GM12864 (cell line): ENCODE data around the gene IKBKE.

Experiments used
- DNase-seq: peaks from one replicate; pipeline ENCODE4 v3.0.0-alpha.2; 2011; ENCODE audit warnings: low read depth
- H3K4me3 ChIP-seq: 2 replicates; pipeline ENCODE4 v1.5.1; 2011; ENCODE audit warnings: mild to moderate bottlenecking, low read depth, low read length, control low read depth
- TF ChIP-seq, protein P1 (sequence below): IDR thresholded peaks from 2 replicates; pipeline ENCODE4 v1.5.1; 2011; ENCODE audit warnings: low read depth, mild to moderate bottlenecking, moderate library complexity, low read length, control low read depth, inconsistent platforms; ENCODE audit errors: missing control alignments

The IKBKE gene

DNA sequence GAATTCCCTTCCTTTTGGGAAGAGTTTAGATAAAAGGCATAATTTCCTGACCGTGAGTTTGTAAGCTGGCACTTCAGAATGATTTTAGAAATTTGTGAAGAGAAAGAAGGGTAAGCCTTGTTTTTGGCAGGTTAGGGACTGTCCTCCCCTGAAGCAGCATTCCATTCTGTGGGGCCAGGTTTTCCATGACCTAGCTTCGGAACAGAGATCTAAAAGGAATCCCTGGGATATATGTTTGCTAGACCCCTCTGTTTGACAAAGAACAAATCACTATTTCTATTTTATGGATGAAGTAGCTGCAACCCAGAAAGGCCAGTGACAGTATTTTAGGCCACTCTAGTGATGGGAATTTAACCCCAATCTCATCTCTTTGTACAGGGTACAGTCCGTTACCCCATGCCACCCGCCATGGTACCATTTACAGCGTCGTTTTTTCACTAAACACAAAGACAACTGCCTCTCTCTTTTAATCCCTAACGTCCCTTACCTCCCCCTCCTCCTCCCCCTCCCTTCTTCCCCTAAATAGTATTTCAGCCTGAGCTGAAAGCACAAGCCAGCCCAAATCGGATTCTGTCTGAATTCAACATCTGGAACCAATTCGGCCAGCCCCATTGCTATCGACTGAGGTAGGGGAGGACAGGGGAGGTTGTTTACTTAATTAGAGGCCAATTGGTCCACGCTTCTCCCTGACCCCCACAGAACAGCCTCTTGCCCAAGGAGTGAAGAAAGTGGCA lies 23.4 kb upstream of the IKBKE start:
- no peak for DNase-seq
- TF ChIP-seq, protein P1, sequence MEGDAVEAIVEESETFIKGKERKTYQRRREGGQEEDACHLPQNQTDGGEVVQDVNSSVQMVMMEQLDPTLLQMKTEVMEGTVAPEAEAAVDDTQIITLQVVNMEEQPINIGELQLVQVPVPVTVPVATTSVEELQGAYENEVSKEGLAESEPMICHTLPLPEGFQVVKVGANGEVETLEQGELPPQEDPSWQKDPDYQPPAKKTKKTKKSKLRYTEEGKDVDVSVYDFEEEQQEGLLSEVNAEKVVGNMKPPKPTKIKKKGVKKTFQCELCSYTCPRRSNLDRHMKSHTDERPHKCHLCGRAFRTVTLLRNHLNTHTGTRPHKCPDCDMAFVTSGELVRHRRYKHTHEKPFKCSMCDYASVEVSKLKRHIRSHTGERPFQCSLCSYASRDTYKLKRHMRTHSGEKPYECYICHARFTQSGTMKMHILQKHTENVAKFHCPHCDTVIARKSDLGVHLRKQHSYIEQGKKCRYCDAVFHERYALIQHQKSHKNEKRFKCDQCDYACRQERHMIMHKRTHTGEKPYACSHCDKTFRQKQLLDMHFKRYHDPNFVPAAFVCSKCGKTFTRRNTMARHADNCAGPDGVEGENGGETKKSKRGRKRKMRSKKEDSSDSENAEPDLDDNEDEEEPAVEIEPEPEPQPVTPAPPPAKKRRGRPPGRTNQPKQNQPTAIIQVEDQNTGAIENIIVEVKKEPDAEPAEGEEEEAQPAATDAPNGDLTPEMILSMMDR, result no peak
- H3K4me3 ChIP-seq, result no peak overlapping the region

DNA sequence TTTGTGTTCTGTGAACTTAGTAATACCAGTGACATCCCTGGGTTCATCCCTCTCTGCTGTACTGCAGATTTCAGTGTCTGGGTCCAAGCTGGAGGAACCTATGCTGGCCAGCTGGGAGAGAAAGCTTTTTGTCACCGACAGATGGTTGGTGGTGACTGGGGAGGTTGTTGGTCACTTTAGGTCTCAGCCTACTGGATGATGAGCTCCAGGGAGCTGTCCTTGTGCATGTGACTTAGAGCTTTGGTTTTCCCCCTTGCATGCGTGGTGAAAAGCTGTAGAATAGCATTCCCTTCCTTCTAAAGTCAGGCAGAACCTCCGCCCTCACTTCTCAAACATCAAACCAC lies 22.9 kb upstream of the IKBKE start:
- DNase-seq, result no peak

DNA sequence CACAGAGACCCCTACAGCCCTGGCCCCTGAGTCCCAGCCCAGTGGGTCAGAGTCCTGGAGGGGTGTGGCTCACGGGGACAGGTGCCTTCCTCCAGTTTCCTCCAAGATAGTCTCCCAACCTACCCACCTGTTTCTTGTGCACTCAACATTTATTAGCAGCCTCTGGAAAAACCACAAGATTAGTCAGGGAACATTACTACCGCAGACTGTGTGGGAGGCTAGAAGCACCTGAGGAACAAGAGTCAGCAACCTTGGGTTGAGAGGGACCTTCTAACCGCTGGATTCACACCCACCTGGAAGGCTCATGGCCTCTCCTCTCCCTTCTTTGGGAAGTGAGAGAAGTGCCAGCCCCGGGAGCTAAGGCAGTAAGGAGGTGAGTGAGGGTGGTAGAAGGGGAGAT lies 22.5 kb upstream of the IKBKE start:
- no peak overlapping the region for H3K4me3 ChIP-seq
- DNase-seq, result no peak
- TF ChIP-seq, protein P1, result no peak

More for the DNA sequence above, 22.9 kb upstream of the IKBKE start:
- TF ChIP-seq, protein P1, result no peak
- no peak overlapping the region for H3K4me3 ChIP-seq

DNA sequence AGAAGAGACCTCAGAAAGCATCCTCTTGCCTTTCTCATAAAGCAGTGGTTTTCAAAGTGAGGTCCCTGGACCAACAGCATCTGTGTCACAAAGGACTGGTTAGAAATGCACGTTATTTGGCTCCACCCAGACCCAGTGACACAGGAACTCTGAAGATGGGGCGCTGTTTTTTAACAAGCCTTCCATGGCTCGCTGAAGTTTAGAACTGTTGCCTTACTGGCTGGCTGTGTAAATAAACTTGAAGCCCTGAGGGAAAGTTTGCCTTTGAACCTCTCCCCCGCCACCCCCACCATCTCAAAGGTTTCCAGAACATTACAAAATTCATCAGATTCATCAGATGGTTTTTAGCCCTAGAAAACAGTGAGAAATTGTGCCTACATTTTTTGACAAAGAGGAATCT lies 21.8 kb upstream of the IKBKE start:
- DNase-seq, result no peak
- H3K4me3 ChIP-seq, result no peak overlapping the region
- TF ChIP-seq, protein P1, result no peak

DNA sequence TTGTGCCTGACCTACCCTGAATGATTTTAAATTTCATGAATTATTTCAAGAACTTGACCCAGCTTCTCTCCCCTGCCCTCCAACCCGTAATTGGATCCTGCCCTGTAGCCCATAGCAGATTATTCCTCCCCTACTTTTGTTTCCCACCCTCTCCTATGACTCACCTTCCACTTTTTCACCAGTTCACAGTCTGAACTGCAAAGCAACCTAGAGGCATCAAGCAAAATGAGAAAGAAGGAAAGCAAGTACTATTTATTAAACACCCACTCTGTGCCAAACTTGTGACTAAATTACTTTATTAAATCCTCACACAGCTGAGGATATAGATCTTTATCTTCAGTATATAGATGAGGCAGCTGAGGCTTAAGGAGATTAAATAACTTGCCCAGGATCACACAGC lies 20.7 kb upstream of the IKBKE start:
- TF ChIP-seq, protein P1, result no peak
- no peak overlapping the region for H3K4me3 ChIP-seq
- no peak for DNase-seq

DNA sequence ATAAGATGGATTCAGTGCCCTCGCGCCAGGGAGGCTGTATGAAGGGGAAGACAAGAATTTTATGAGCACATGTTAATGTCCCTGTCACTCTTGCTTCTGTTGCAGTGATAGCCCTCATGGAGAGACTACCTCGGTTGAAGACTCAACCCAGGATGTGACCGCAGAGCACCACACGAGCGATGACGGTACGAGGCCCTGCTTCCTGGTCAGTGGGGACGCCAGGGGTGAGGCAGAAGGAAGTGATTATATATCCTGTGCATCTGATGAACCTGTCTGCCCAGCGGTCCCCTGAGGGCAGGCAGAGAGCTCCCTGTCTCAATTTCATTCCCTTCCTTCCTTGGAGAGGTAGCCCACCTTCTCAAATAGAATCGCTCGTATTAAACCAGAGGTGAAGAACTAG lies 20.0 kb upstream of the IKBKE start:
- TF ChIP-seq, protein P1, result no peak
- no peak overlapping the region for H3K4me3 ChIP-seq
- no peak for DNase-seq

DNA sequence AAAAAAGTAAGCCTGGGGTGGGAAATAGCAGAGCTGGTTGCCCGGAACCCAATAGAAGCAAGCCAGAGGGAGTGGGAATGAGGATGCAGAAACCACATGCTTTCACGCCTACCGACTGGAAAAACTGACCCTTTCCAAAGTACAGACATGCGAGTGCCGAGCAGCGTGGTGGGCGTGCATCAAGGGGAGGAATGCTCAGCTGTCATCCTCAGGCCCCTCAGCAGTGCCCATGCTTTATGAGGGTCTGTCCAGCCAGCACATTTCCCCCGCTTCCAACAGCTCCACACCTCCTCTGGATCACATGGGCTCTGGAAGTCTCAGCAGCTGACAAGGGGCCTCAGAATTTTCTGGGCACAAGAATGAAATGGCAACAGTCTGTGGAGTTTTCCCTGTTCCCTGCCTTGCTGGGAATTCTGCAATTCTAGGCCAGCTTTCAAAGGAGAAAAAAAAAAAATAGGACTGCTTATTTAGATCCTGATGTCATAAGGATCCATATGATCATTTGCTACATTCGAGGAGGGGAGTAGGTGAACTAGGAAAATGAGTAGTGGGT lies 19.1 kb upstream of the IKBKE start:
- H3K4me3 ChIP-seq, result no peak overlapping the region
- no peak for DNase-seq
- TF ChIP-seq, protein P1, result no peak
